Keratinocyte (primary cell): ENCODE measurements around the gene FBXL14. TPM values are rescaled to one million over a fixed set of nuclear protein-coding genes. Genes with fewer than 3 reads are reported as not detected.
A peak's percentile ranks its signal among the peaks of the same experiment; 100 is the strongest.

Experiments used
- DNase-seq: peaks from one replicate; pipeline ENCODE4 v3.0.0-alpha.2; 2011; ENCODE audit warnings: low read depth, missing footprints, low spot score
- FAIRE-seq: peaks from 2 replicates; lab custom pipeline; 2011; peaks lifted over from hg19 to GRCh38; lab: Jason Lieb, UNC
- H2AFZ ChIP-seq: 2 replicates; pipeline ENCODE4 v1.6.0; 2012; ENCODE audit warnings: low read length, control low read depth, inconsistent platforms; ENCODE audit not compliant: control insufficient read depth
- H3K27ac ChIP-seq: 2 replicates; pipeline ENCODE4 v1.5.1; 2011; ENCODE audit warnings: low read length; ENCODE audit not compliant: control insufficient read depth, insufficient read depth
- H3K27me3 ChIP-seq: 3 replicates; pipeline ENCODE4 v1.6.0; 2011; ENCODE audit warnings: low read length; ENCODE audit not compliant: control insufficient read depth, insufficient read depth; ENCODE audit errors: extremely low read depth
- H3K36me3 ChIP-seq, 2 experiments: 2 replicates in 1 of 2; 3 replicates in 1 of 2; pipeline ENCODE4 v1.5.1; 2011; ENCODE audit warnings: low read length in 2 of 2, mild to moderate bottlenecking in 1 of 2; ENCODE audit not compliant: control insufficient read depth in 2 of 2, insufficient read depth in 2 of 2; ENCODE audit errors: extremely low read depth in 1 of 2
- H3K4me1 ChIP-seq: 3 replicates; pipeline ENCODE4 v1.5.1; 2011; ENCODE audit warnings: low read length; ENCODE audit not compliant: control insufficient read depth, insufficient read depth; ENCODE audit errors: extremely low read depth
- H3K4me2 ChIP-seq: 3 replicates; pipeline ENCODE4 v1.6.0; 2011; ENCODE audit warnings: low read depth, low read length; ENCODE audit not compliant: control insufficient read depth, insufficient read depth; ENCODE audit errors: extremely low read depth
- H3K4me3 ChIP-seq, 3 experiments: fragments of 200-600 bp in 1 of 3; sonication (generic) in 1 of 3; 2 replicates in 2 of 3; 3 replicates in 1 of 3; pipeline ENCODE4 v1.5.1; 2011 to 2016; ENCODE audit warnings: low read length in 3 of 3, mild to moderate bottlenecking in 3 of 3, control low read depth in 2 of 3, inconsistent platforms in 1 of 3, low read depth in 1 of 3, mixed read lengths in 1 of 3, mixed run types in 1 of 3, moderate library complexity in 1 of 3; ENCODE audit not compliant: control insufficient read depth in 2 of 3, insufficient read depth in 2 of 3; ENCODE audit errors: extremely low read depth in 1 of 3
- H3K79me2 ChIP-seq: 2 replicates; pipeline ENCODE4 v1.6.0; 2012; ENCODE audit warnings: low read length; ENCODE audit not compliant: control insufficient read depth, insufficient read depth
- H3K9ac ChIP-seq: 3 replicates; pipeline ENCODE4 v1.6.0; 2011; ENCODE audit warnings: low read length; ENCODE audit not compliant: control insufficient read depth, insufficient read depth; ENCODE audit errors: extremely low read depth
- H3K9me1 ChIP-seq: 3 replicates; pipeline ENCODE4 v1.6.0; 2011; ENCODE audit warnings: low read length; ENCODE audit not compliant: control insufficient read depth, insufficient read depth; ENCODE audit errors: extremely low read depth
- H3K9me3 ChIP-seq: 2 replicates; pipeline ENCODE4 v1.5.1; 2012; ENCODE audit warnings: low read depth, low read length; ENCODE audit not compliant: control insufficient read depth
- H4K20me1 ChIP-seq: 3 replicates; pipeline ENCODE4 v1.6.0; 2011; ENCODE audit warnings: low read length; ENCODE audit not compliant: control insufficient read depth, insufficient read depth; ENCODE audit errors: extremely low read depth
- EZH2 ChIP-seq: IDR thresholded peaks from one replicate; pipeline ENCODE4 v1.6.1; 2012; ENCODE audit warnings: inconsistent platforms, mild to moderate bottlenecking, low read length, moderate library complexity
- dilution Hi-C: fragments of 300-500 bp; cut with MboI; formaldehyde crosslinking; loops from one replicate; pipeline ENCODE4 v1.7.0; 2020; ENCODE audit warnings: low sequenced_read_pairs; ENCODE audit not compliant: extremely low pct_ligation_motif_present
- polyA plus RNA-seq, 5 experiments: library from polyadenylated mRNA; depleted of rRNA in 3 of 5; stranded (reverse) in 3 of 5; stranded (forward) in 1 of 5; unstranded in 1 of 5; fragments of >200 nt; gene quantifications; 1 replicate in 1 of 5; 2 replicates in 3 of 5; 3 replicates in 1 of 5; pipeline versions ENCODE4 v1.2.1 to v1.2.3, GENCODE V29; 2011 to 2012; ENCODE audit warnings: missing spikeins in 2 of 5, low read depth in 1 of 5, low replicate concordance in 1 of 5
- TF ChIP-seq, protein P1 (sequence below), 3 experiments: IDR thresholded peaks in 1 of 3; conservative IDR thresholded peaks in 1 of 3; optimal IDR thresholded peaks in 1 of 3; 2 replicates in 2 of 3; 3 replicates in 1 of 3; pipeline versions ENCODE3 to v1.5.1; 2011; ENCODE audit warnings: low read length in 3 of 3, mild to moderate bottlenecking in 3 of 3, moderate library complexity in 2 of 3, control low read depth in 1 of 3, inconsistent platforms in 1 of 3; ENCODE audit not compliant: insufficient read depth in 2 of 3; ENCODE audit errors: extremely low read depth in 1 of 3

Gene FBXL14
- polyA plus RNA-seq, 1 donor (not counting 4 experiments of a cell fraction or from before 2014, with no cell fraction given): 1.8 TPM

DNA sequence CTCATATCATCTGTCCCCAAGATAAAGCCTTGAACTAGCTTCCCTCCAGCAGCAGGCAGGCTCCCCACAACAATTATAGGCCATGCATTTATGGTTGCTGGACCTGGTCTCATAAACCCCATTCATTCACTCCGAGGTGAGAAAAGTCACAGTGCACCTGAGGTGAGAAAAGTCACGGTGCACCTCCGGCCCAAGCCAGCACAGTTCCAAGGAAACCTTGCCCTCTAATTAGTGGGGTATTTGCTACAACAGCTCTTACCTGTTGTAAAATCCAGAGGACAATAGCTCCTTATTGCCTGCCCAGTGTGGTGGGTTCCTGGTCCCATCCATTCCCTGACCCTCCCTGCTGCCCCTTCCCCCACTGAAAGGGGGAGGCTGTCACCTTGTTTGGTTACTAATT, 65.6 kb downstream of the FBXL14 start:
- H3K4me1 ChIP-seq: peaks cover 31% of the 10 kb centered on the region
- H3K27ac ChIP-seq: no peak overlapping the region
- H3K9me3 ChIP-seq: no peaks in the 10 kb centered on the region
- no peak overlapping the region for H3K4me2 ChIP-seq
- H2AFZ ChIP-seq: no peak overlapping the region
- no peaks in the 10 kb centered on the region for H3K36me3 ChIP-seq
- H3K27me3 ChIP-seq: peaks cover 23% of the 10 kb centered on the region
- dilution Hi-C loops: no loop called here
- TF ChIP-seq EZH2: no peak
- TF ChIP-seq, protein P1, sequence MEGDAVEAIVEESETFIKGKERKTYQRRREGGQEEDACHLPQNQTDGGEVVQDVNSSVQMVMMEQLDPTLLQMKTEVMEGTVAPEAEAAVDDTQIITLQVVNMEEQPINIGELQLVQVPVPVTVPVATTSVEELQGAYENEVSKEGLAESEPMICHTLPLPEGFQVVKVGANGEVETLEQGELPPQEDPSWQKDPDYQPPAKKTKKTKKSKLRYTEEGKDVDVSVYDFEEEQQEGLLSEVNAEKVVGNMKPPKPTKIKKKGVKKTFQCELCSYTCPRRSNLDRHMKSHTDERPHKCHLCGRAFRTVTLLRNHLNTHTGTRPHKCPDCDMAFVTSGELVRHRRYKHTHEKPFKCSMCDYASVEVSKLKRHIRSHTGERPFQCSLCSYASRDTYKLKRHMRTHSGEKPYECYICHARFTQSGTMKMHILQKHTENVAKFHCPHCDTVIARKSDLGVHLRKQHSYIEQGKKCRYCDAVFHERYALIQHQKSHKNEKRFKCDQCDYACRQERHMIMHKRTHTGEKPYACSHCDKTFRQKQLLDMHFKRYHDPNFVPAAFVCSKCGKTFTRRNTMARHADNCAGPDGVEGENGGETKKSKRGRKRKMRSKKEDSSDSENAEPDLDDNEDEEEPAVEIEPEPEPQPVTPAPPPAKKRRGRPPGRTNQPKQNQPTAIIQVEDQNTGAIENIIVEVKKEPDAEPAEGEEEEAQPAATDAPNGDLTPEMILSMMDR (optimal IDR thresholded peaks at IDR 0.05 in 1 of 3, IDR thresholded peaks at IDR 0.05 in 1 of 3, conservative IDR thresholded peaks at IDR 0.05 in 1 of 3; ENCODE audit: extremely low read depth in 1 of 3, insufficient read depth in 2 of 3, low read length in 3 of 3): no peak
- no peak overlapping the region for H3K4me3 ChIP-seq
- no peak for DNase-seq
- no peak for FAIRE-seq
- H3K79me2 ChIP-seq: peaks cover 27% of the 10 kb centered on the region
- peaks cover 6% of the 10 kb centered on the region for H4K20me1 ChIP-seq
- no peak overlapping the region for H3K9ac ChIP-seq
- H3K9me1 ChIP-seq: no peaks in the 10 kb centered on the region

DNA sequence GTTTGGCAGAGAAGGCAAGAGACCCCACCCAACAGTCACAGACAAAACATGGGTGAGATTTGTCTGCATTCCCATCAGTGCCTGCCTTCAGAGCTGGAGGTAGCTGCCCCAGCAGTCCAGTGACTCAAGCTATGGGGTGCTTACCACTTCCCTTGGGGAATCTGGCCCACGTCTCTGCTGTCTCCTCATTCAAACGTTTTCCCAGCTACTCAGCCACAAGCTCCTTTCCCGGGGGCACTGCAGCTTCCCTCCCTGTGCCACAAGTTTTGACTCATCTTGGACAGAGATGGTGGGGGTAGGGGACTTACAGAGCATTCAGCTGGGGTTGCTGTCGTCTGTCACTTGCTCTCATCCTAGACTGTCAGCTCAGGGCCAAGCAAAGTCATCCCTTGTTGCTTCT, 66.6 kb downstream of the FBXL14 start:
- dilution Hi-C loops: no loop called here
- no peak overlapping the region for H2AFZ ChIP-seq
- H3K4me1 ChIP-seq: peaks cover 31% of the 10 kb centered on the region
- no peaks in the 10 kb centered on the region for H3K9me1 ChIP-seq
- H3K4me2 ChIP-seq: peak overlapping the region; percentile 48
- no peak overlapping the region for H3K27ac ChIP-seq
- no peaks in the 10 kb centered on the region for H4K20me1 ChIP-seq
- H3K9me3 ChIP-seq: no peaks in the 10 kb centered on the region
- FAIRE-seq: peak; percentile 96
- peak; percentile 44 for DNase-seq
- no peaks in the 10 kb centered on the region for H3K36me3 ChIP-seq
- H3K4me3 ChIP-seq: no peak overlapping the region
- no peak for TF ChIP-seq EZH2
- TF ChIP-seq, protein P1 (optimal IDR thresholded peaks at IDR 0.05 in 1 of 3, IDR thresholded peaks at IDR 0.05 in 1 of 3, conservative IDR thresholded peaks at IDR 0.05 in 1 of 3; ENCODE audit: extremely low read depth in 1 of 3, insufficient read depth in 2 of 3, low read length in 3 of 3): no peak
- peaks cover 17% of the 10 kb centered on the region for H3K79me2 ChIP-seq
- peaks cover 23% of the 10 kb centered on the region for H3K27me3 ChIP-seq
- H3K9ac ChIP-seq: no peak overlapping the region
